H9 (cell line): ENCODE data around the gene NAGPA. TPM values are rescaled to one million over a fixed set of nuclear protein-coding genes. Genes with fewer than 3 reads are reported as not detected.

ENCODE experiments used
- DNase-seq: peaks from one replicate; pipeline ENCODE4 v3.0.0-alpha.2; 2017
- H2AFZ ChIP-seq: one replicate; pipeline ENCODE4 v1.6.1; 2013; ENCODE audit warnings: mild to moderate bottlenecking, low read length, control low read depth, moderate library complexity
- H2AK5ac ChIP-seq: 2 replicates; pipeline ENCODE4 v1.6.1; 2013; ENCODE audit warnings: low read length, control low read depth, mixed read lengths; ENCODE audit not compliant: insufficient read length
- H2BK120ac ChIP-seq: one replicate; pipeline ENCODE4 v1.6.1; 2013; ENCODE audit warnings: low read depth, mild to moderate bottlenecking, low read length, control low read depth, inconsistent platforms; ENCODE audit not compliant: poor library complexity, severe bottlenecking
- H2BK12ac ChIP-seq: 2 replicates; pipeline ENCODE4 v1.6.1; 2013; ENCODE audit warnings: low read length, control low read depth, mixed read lengths, low read depth; ENCODE audit not compliant: insufficient read length
- H2BK15ac ChIP-seq: 2 replicates; pipeline ENCODE4 v1.6.1; 2013; ENCODE audit warnings: low read depth, low read length, control low read depth
- H2BK20ac ChIP-seq: one replicate; pipeline ENCODE4 v1.6.1; 2013; ENCODE audit warnings: low read depth, mild to moderate bottlenecking, low read length, control low read depth, inconsistent platforms; ENCODE audit not compliant: poor library complexity, severe bottlenecking
- H2BK5ac ChIP-seq: 2 replicates; pipeline ENCODE4 v1.6.1; 2013; ENCODE audit warnings: low read length, control low read depth, mixed read lengths; ENCODE audit not compliant: insufficient read length
- H3K14ac ChIP-seq: 2 replicates; pipeline ENCODE4 v1.6.1; 2013; ENCODE audit warnings: low read length, control low read depth; ENCODE audit not compliant: insufficient read depth
- H3K18ac ChIP-seq: 2 replicates; pipeline ENCODE4 v1.6.1; 2013; ENCODE audit warnings: low read depth, mild to moderate bottlenecking, mixed read lengths, low read length, control low read depth; ENCODE audit not compliant: insufficient read length
- H3K23ac ChIP-seq: 2 replicates; pipeline ENCODE4 v1.6.1; 2013; ENCODE audit warnings: low read length, control low read depth, mixed read lengths, low read depth; ENCODE audit not compliant: insufficient read length
- H3K23me2 ChIP-seq: 2 replicates; pipeline ENCODE4 v1.6.1; 2013; ENCODE audit warnings: low read depth, mild to moderate bottlenecking, mixed read lengths, low read length, control low read depth; ENCODE audit not compliant: insufficient read length, poor library complexity, severe bottlenecking
- H3K27ac ChIP-seq: 2 replicates; pipeline ENCODE4 v1.5.1; 2013; ENCODE audit warnings: low read length, control low read depth, mixed read lengths, low read depth; ENCODE audit not compliant: insufficient read length
- H3K27me3 ChIP-seq: 2 replicates; pipeline ENCODE4 v1.6.1; 2013; ENCODE audit warnings: low read length, control low read depth, inconsistent platforms; ENCODE audit not compliant: insufficient read depth
- H3K4ac ChIP-seq: 2 replicates; pipeline ENCODE4 v1.6.1; 2013; ENCODE audit warnings: low read depth, mild to moderate bottlenecking, control low read depth, inconsistent platforms, low read length, moderate library complexity
- H3K4me1 ChIP-seq: 2 replicates; pipeline ENCODE4 v1.6.1; 2013; ENCODE audit warnings: low read length, control low read depth, inconsistent platforms; ENCODE audit not compliant: insufficient read depth
- H3K4me2 ChIP-seq: 2 replicates; pipeline ENCODE4 v1.6.1; 2013; ENCODE audit warnings: low read length, control low read depth, mixed read lengths; ENCODE audit not compliant: insufficient read length, insufficient read depth
- H3K56ac ChIP-seq: 2 replicates; pipeline ENCODE4 v1.6.1; 2013; ENCODE audit warnings: low read depth, mild to moderate bottlenecking, mixed read lengths, low read length, control low read depth; ENCODE audit not compliant: insufficient read length
- H3K79me1 ChIP-seq: 2 replicates; pipeline ENCODE4 v1.6.1; 2013; ENCODE audit warnings: low read depth, mild to moderate bottlenecking, moderate library complexity, low read length, control low read depth, inconsistent platforms; ENCODE audit not compliant: insufficient read depth, poor library complexity, severe bottlenecking
- H3K79me2 ChIP-seq: 2 replicates; pipeline ENCODE4 v1.6.1; 2013; ENCODE audit warnings: low read length, control low read depth, inconsistent platforms; ENCODE audit not compliant: insufficient read depth
- H3K9ac ChIP-seq: 2 replicates; pipeline ENCODE4 v1.6.1; 2013; ENCODE audit warnings: low read length, control low read depth, mixed read lengths; ENCODE audit not compliant: insufficient read length; ENCODE audit errors: extremely low read depth
- H3K9me3 ChIP-seq: one replicate; pipeline ENCODE4 v1.6.1; 2013; ENCODE audit warnings: low read depth, low read length, inconsistent platforms; ENCODE audit not compliant: control insufficient read depth
- H3T11ph ChIP-seq: one replicate; pipeline ENCODE4 v1.6.1; 2013; ENCODE audit warnings: mild to moderate bottlenecking, low read length, control low read depth, inconsistent platforms
- H4K20me1 ChIP-seq: one replicate; pipeline ENCODE4 v1.6.1; 2013; ENCODE audit not compliant: control insufficient read depth, insufficient read length, insufficient read depth
- H4K5ac ChIP-seq: 2 replicates; pipeline ENCODE4 v1.6.1; 2013; ENCODE audit warnings: low read depth, mild to moderate bottlenecking, mixed read lengths, low read length, control low read depth; ENCODE audit not compliant: insufficient read length
- H4K8ac ChIP-seq: replicated peaks from 2 replicates; pipeline ENCODE4 v1.6.1; 2013; ENCODE audit warnings: low read length, control low read depth, mixed read lengths, low read depth; ENCODE audit not compliant: insufficient read length
- H4K91ac ChIP-seq: 2 replicates; pipeline ENCODE4 v1.6.1; 2013; ENCODE audit warnings: low read depth, mild to moderate bottlenecking, moderate library complexity, mixed read lengths, low read length, control low read depth; ENCODE audit not compliant: insufficient read length
- H3K27ac Mint-ChIP-seq, 3 experiments: 2 replicates in 2 of 3; 3 replicates in 1 of 3; pipeline ENCODE4 v1.8.0; 2020 to 2021; ENCODE audit warnings: mixed read lengths in 3 of 3, mild to moderate bottlenecking in 1 of 3, moderate library complexity in 1 of 3
- H3K27me3 Mint-ChIP-seq: 2 replicates; pipeline ENCODE4 v1.8.0; 2021; ENCODE audit warnings: low read depth, mild to moderate bottlenecking, moderate library complexity, mixed read lengths
- H3K36me3 Mint-ChIP-seq, 3 experiments: 2 replicates in 2 of 3; 3 replicates in 1 of 3; pipeline ENCODE4 v1.8.0; 2020 to 2021; ENCODE audit warnings: low read depth in 3 of 3, mixed read lengths in 3 of 3; ENCODE audit not compliant: insufficient read depth in 1 of 3
- H3K4me1 Mint-ChIP-seq, 2 experiments: 2 replicates each; pipeline ENCODE4 v1.8.0; 2020; ENCODE audit warnings: mixed read lengths in 2 of 2
- H3K4me3 Mint-ChIP-seq, 2 experiments: 2 replicates in 1 of 2; 3 replicates in 1 of 2; pipeline ENCODE4 v1.8.0; 2020 to 2021; ENCODE audit warnings: mild to moderate bottlenecking in 2 of 2, mixed read lengths in 2 of 2, moderate library complexity in 1 of 2
- H3K9me3 Mint-ChIP-seq, 2 experiments: 2 replicates in 1 of 2; 3 replicates in 1 of 2; pipeline ENCODE4 v1.8.0; 2020; ENCODE audit warnings: mild to moderate bottlenecking in 2 of 2, mixed read lengths in 2 of 2, moderate library complexity in 1 of 2
- WGBS: extraction: QIAGEN DNeasy Blood & Tissue Kit; methylation state at CpG from one replicate; pipeline ENCODE4 v1.1.7; 2013; ENCODE audit warnings: missing lambda C conversion rate, low lambda C conversion rate, mixed read lengths; ENCODE audit not compliant: insufficient read length; ENCODE audit errors: extremely low coverage; 5-methylcytosine and 5-hydroxymethylcytosine counted together
- total RNA-seq: library from RNA; stranded (reverse); gene quantifications from 2 replicates; pipeline ENCODE4 v1.2.1, GENCODE V29; 2021
- TF ChIP-seq, protein P1 (sequence below): fragments of 200-600 bp; sonication (generic); conservative IDR thresholded peaks from 3 replicates; pipeline ENCODE4 v1.8.0; 2021; ENCODE audit warnings: antibody characterized with exemption, mild to moderate bottlenecking

The NAGPA gene
- total RNA-seq, 1 experiment from 2014 or later: 12.1 TPM

DNA sequence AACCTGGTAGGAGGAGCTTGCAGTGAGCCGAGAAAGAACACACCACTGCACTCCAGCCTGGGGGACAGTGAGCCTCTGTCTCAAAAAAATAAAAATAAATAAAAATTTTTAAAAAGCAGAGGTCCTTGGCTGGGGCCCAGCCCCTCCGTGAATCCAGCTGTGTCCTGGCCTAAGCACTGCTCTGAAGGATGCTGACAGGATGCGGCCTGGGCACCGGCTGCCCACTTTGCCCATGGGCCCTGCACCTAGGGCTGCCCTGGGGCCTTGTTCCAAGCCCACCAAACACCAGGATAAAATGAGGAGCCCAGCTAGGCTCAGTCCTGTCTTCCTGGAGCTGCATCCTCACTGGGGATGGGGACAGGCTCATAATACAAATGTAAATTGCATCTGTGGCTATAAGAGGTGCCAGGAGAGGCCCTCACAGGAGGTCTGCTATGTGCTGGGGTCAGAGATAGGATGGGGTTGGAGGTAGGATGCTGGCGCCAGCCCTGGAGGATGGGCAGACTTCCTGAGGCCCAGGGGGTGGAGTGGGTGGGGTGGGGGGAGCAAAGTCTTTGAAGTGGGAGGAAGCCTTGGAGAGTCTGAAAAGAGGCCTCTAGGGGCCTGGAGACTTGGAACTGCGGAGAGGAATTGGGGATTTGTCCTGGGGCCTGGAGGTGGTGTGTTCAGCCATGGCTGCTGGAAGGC is 25.8 kb upstream of the NAGPA start:
- Mint-ChIP-seq H3K4me3 (peak overlapping the region in 1 of 2 experiments; percentile 46; a peak in 1 of 5 replicates), H3K27ac (peak overlapping the region; percentile 78 to 91 (median 90); a peak in 3 of 7 replicates), H3K27me3 (no peaks in the 10 kb centered on the region; the same call in 1 of the 2 replicates), H3K9me3 (no peaks in the 10 kb centered on the region; a peak in 1 of 5 replicates), H3K4me1 (peaks cover 31 to 35% of the 10 kb centered on the region in 2 experiments), H3K36me3 (no peaks in the 10 kb centered on the region)
- H3K9me3 ChIP-seq: no peaks in the 10 kb centered on the region
- H2BK12ac ChIP-seq: no peak overlapping the region
- no peaks in the 10 kb centered on the region for H3K23me2 ChIP-seq
- no peaks in the 10 kb centered on the region for H4K20me1 ChIP-seq
- H3K9ac ChIP-seq: no peak overlapping the region
- peaks cover 4% of the 10 kb centered on the region; the same call in 1 of the 2 replicates for H3K4me1 ChIP-seq
- H2BK15ac ChIP-seq: no peak overlapping the region
- H3T11ph ChIP-seq: no peak overlapping the region
- no peak overlapping the region for H3K4me2 ChIP-seq
- no peak overlapping the region for H4K5ac ChIP-seq
- no peak overlapping the region for H3K23ac ChIP-seq
- no peak overlapping the region for H3K18ac ChIP-seq
- H2AFZ ChIP-seq: no peak overlapping the region
- H2BK5ac ChIP-seq: no peak overlapping the region
- H2BK120ac ChIP-seq: no peak overlapping the region
- no peaks in the 10 kb centered on the region for H3K27me3 ChIP-seq
- H3K79me2 ChIP-seq: no peaks in the 10 kb centered on the region
- TF ChIP-seq, protein P1, sequence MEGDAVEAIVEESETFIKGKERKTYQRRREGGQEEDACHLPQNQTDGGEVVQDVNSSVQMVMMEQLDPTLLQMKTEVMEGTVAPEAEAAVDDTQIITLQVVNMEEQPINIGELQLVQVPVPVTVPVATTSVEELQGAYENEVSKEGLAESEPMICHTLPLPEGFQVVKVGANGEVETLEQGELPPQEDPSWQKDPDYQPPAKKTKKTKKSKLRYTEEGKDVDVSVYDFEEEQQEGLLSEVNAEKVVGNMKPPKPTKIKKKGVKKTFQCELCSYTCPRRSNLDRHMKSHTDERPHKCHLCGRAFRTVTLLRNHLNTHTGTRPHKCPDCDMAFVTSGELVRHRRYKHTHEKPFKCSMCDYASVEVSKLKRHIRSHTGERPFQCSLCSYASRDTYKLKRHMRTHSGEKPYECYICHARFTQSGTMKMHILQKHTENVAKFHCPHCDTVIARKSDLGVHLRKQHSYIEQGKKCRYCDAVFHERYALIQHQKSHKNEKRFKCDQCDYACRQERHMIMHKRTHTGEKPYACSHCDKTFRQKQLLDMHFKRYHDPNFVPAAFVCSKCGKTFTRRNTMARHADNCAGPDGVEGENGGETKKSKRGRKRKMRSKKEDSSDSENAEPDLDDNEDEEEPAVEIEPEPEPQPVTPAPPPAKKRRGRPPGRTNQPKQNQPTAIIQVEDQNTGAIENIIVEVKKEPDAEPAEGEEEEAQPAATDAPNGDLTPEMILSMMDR: peak; percentile 19; the same call in 1 of the 3 replicates
- H4K91ac ChIP-seq: no peak overlapping the region
- WGBS: no CpG with 5 or more reads among the region's 6 CpGs
- H3K27ac ChIP-seq: no peak overlapping the region
- peak; percentile 50 for DNase-seq
- H3K14ac ChIP-seq: no peak overlapping the region
- no peak overlapping the region for H3K56ac ChIP-seq
- H3K4ac ChIP-seq: no peak overlapping the region
- no peak overlapping the region for H2AK5ac ChIP-seq
- no peak overlapping the region for H4K8ac ChIP-seq
- H3K79me1 ChIP-seq: no peaks in the 10 kb centered on the region
- H2BK20ac ChIP-seq: no peak overlapping the region
